Neural progenitor cell (in vitro differentiated cells): ENCODE data around the gene TNPO2. TPM values are rescaled to one million over a fixed set of nuclear protein-coding genes. Genes with fewer than 3 reads are reported as not detected.

ENCODE experiments used
- DNase-seq: peaks from one replicate; pipeline ENCODE4 v3.0.0-alpha.2; 2016; ENCODE audit warnings: low spot score
- H2AFZ ChIP-seq: fragments of 200-600 bp; sonication (generic); replicated peaks from 2 replicates; pipeline ENCODE4 v1.6.1; 2016; ENCODE audit warnings: antibody characterized with exemption
- H3F3A ChIP-seq: fragments of 200-600 bp; sonication (generic); 2 replicates; pipeline ENCODE4 v1.6.1; 2016; ENCODE audit warnings: antibody characterized with exemption, low read depth
- H3K27ac ChIP-seq: fragments of 200-600 bp; sonication (generic); 2 replicates; pipeline ENCODE4 v1.5.1; 2016; ENCODE audit warnings: mild to moderate bottlenecking
- H3K27me3 ChIP-seq: fragments of 200-600 bp; sonication (generic); 2 replicates; pipeline ENCODE4 v1.6.1; 2016; ENCODE audit warnings: mild to moderate bottlenecking, moderate library complexity
- H3K36me3 ChIP-seq: fragments of 200-600 bp; sonication (generic); 2 replicates; pipeline ENCODE4 v1.5.1; 2016
- H3K4me1 ChIP-seq: fragments of 200-600 bp; sonication (generic); 2 replicates; pipeline ENCODE4 v1.6.1; 2016; ENCODE audit warnings: mixed run types
- H3K4me2 ChIP-seq: fragments of 200-600 bp; sonication (generic); 2 replicates; pipeline ENCODE4 v1.6.1; 2016
- H3K4me3 ChIP-seq: fragments of 200-600 bp; sonication (generic); 2 replicates; pipeline ENCODE4 v1.5.1; 2016
- H3K79me2 ChIP-seq: fragments of 200-600 bp; sonication (generic); 2 replicates; pipeline ENCODE4 v1.6.1; 2016; ENCODE audit warnings: low read depth
- H3K9ac ChIP-seq: fragments of 200-600 bp; sonication (generic); 2 replicates; pipeline ENCODE4 v1.6.1; 2016
- H3K9me3 ChIP-seq: fragments of 200-600 bp; sonication (generic); 2 replicates; pipeline ENCODE4 v1.5.1; 2016; ENCODE audit warnings: low read depth
- H4K20me1 ChIP-seq: fragments of 200-600 bp; sonication (generic); 2 replicates; pipeline ENCODE4 v1.6.1; 2016; ENCODE audit warnings: low read depth
- H3K27ac Mint-ChIP-seq: 3 replicates; pipeline ENCODE4 v1.8.0; 2021; ENCODE audit warnings: mixed read lengths
- H3K27me3 Mint-ChIP-seq: 2 replicates; pipeline ENCODE4 v1.8.0; 2022; ENCODE audit warnings: low read depth, mild to moderate bottlenecking, inconsistent platforms, moderate library complexity, mixed read lengths; ENCODE audit not compliant: insufficient read depth
- H3K36me3 Mint-ChIP-seq: 3 replicates; pipeline ENCODE4 v1.8.0; 2021; ENCODE audit warnings: mixed read lengths
- H3K4me1 Mint-ChIP-seq: 3 replicates; pipeline ENCODE4 v1.8.0; 2021; ENCODE audit warnings: mixed read lengths
- H3K4me3 Mint-ChIP-seq: 3 replicates; pipeline ENCODE4 v1.8.0; 2021; ENCODE audit warnings: mild to moderate bottlenecking, moderate library complexity, mixed read lengths
- H3K9me3 Mint-ChIP-seq: 3 replicates; pipeline ENCODE4 v1.8.0; 2020; ENCODE audit warnings: mixed read lengths
- CTCF ChIP-seq: fragments of 200-600 bp; sonication (generic); IDR thresholded peaks from 2 replicates; pipeline ENCODE4 v1.5.1; 2017; ENCODE audit warnings: antibody characterized with exemption, mild to moderate bottlenecking
- EZH2 ChIP-seq: fragments of 200-600 bp; sonication (generic); IDR thresholded peaks from 2 replicates; pipeline ENCODE4 v1.6.1; 2017; ENCODE audit warnings: antibody characterized with exemption, mild to moderate bottlenecking, moderate library complexity
- EZH2phosphoT487 ChIP-seq: fragments of 200-600 bp; sonication (generic); IDR thresholded peaks from 2 replicates; pipeline ENCODE4 v1.6.1; 2017; ENCODE audit warnings: antibody characterized with exemption
- total RNA-seq: library from RNA; depleted of rRNA; stranded (reverse); fragments of >200 nt; gene quantifications from 2 replicates; pipeline ENCODE4 v1.2.3, GENCODE V29; 2015; ENCODE audit warnings: low replicate concordance

TNPO2 gene
- total RNA-seq, 1 donor from 2014 or later, result 58.1 TPM

GRCh38 chr19:12769689-12770088 lies 46.0 kb upstream of the TNPO2 start:
- H3K27ac Mint-ChIP-seq, result no peak overlapping the region
- Histone ChIP-seq H3K27me3 (peaks cover 9% of the 10 kb centered on the region), H3K4me1 (peaks cover 3% of the 10 kb centered on the region), H3K27ac (no peak overlapping the region), H3K4me3 (peak overlapping the region; percentile 19), H3K79me2 (no peaks in the 10 kb centered on the region), H3K9ac (no peak overlapping the region), H3K4me2 (peak overlapping the region; percentile 57), H3K36me3 (no peaks in the 10 kb centered on the region), H3F3A (peaks cover 29% of the 10 kb centered on the region), H2AFZ (no peak overlapping the region), H3K9me3 (no peaks in the 10 kb centered on the region), H4K20me1 (no peaks in the 10 kb centered on the region)
- H3K36me3 Mint-ChIP-seq, result peaks cover 6% of the 10 kb centered on the region
- no peaks in the 10 kb centered on the region for H3K9me3 Mint-ChIP-seq
- DNase-seq, result peak; percentile 92
- H3K4me3 Mint-ChIP-seq, result peak overlapping the region; percentile 76
- H3K4me1 Mint-ChIP-seq, result peaks cover 16% of the 10 kb centered on the region
- no peak for TF ChIP-seq CTCF
- TF ChIP-seq EZH2phosphoT487, result no peak
- no peak for TF ChIP-seq EZH2
- peaks cover 7% of the 10 kb centered on the region for H3K27me3 Mint-ChIP-seq

GRCh38 chr19:12767666-12768065 lies 43.9 kb upstream of the TNPO2 start:
- Histone ChIP-seq H3K4me3 (no peak overlapping the region), H4K20me1 (no peaks in the 10 kb centered on the region), H3K9me3 (no peaks in the 10 kb centered on the region), H3K36me3 (no peaks in the 10 kb centered on the region), H3K27me3 (peaks cover 4% of the 10 kb centered on the region), H3K4me1 (peaks cover 3% of the 10 kb centered on the region), H2AFZ (no peak overlapping the region), H3F3A (peaks cover 16% of the 10 kb centered on the region), H3K9ac (no peak overlapping the region), H3K4me2 (no peak overlapping the region), H3K27ac (no peak overlapping the region), H3K79me2 (no peaks in the 10 kb centered on the region)
- peaks cover 2% of the 10 kb centered on the region for H3K36me3 Mint-ChIP-seq
- H3K27ac Mint-ChIP-seq, result no peak overlapping the region
- peaks cover 14% of the 10 kb centered on the region for H3K4me1 Mint-ChIP-seq
- DNase-seq, result no peak
- peaks cover 7% of the 10 kb centered on the region for H3K27me3 Mint-ChIP-seq
- TF ChIP-seq CTCF, result no peak
- TF ChIP-seq EZH2phosphoT487, result no peak
- TF ChIP-seq EZH2, result no peak
- H3K9me3 Mint-ChIP-seq, result no peaks in the 10 kb centered on the region
- H3K4me3 Mint-ChIP-seq, result no peak overlapping the region

- H3K4me1 Mint-ChIP-seq, result peaks cover 14% of the 10 kb centered on the region
- peaks cover 4% of the 10 kb centered on the region for H3K27me3 ChIP-seq
- H3K79me2 ChIP-seq, result no peaks in the 10 kb centered on the region
- no peak overlapping the region for H3K9ac ChIP-seq
- peaks cover 3% of the 10 kb centered on the region for H3K4me1 ChIP-seq
- no peak overlapping the region for H3K4me2 ChIP-seq
- H4K20me1 ChIP-seq, result no peaks in the 10 kb centered on the region
- no peak overlapping the region for H2AFZ ChIP-seq
- no peak overlapping the region for H3K4me3 ChIP-seq
- H3K9me3 Mint-ChIP-seq, result no peaks in the 10 kb centered on the region
- H3K36me3 Mint-ChIP-seq, result peaks cover 2% of the 10 kb centered on the region
- peaks cover 16% of the 10 kb centered on the region for H3F3A ChIP-seq
- peak overlapping the region; percentile 30 for H3K4me3 Mint-ChIP-seq
- TF ChIP-seq CTCF, result no peak
- TF ChIP-seq EZH2phosphoT487, result no peak
- no peak for TF ChIP-seq EZH2
- H3K27ac ChIP-seq, result no peak overlapping the region
- H3K27ac Mint-ChIP-seq, result no peak overlapping the region
- H3K9me3 ChIP-seq, result no peaks in the 10 kb centered on the region
- H3K27me3 Mint-ChIP-seq, result peaks cover 7% of the 10 kb centered on the region
- DNase-seq, result no peak
- no peaks in the 10 kb centered on the region for H3K36me3 ChIP-seq
Measured at GRCh38 chr19:12767150-12767549, 43.4 kb upstream of the TNPO2 start.
